SK-N-SH (cell line): ENCODE measurements around the gene TAGLN2. TPM values are rescaled to one million over a fixed set of nuclear protein-coding genes. Genes with fewer than 3 reads are reported as not detected.
A peak's percentile ranks its signal among the peaks of the same experiment; 100 is the strongest.

ENCODE experiments used
- CTCF ChIA-PET: fragments of 300-600, 350-600 bp; formaldehyde crosslinking; extraction: SDS; loops from one replicate; lab custom pipeline; 2021; lab: Yijun Ruan, JAX
- POLR2A ChIA-PET: fragments of 350-600 bp; sonication (Branson Sonifier 250); formaldehyde crosslinking; extraction: SDS; loops from one replicate; lab custom pipeline; 2020; ENCODE audit warnings: antibody characterized with exemption, inconsistent platforms; lab: Yijun Ruan, JAX
- DNase-seq: peaks from one replicate; pipeline ENCODE4 v3.0.0; 2012
- H2AFZ ChIP-seq: fragments of 200-600 bp; sonication (generic); 2 replicates; pipeline ENCODE4 v1.8.1; 2016; ENCODE audit warnings: antibody characterized with exemption, mild to moderate bottlenecking, low read depth
- H3F3A ChIP-seq: fragments of 200-600 bp; sonication (generic); replicated peaks from 2 replicates; pipeline ENCODE3; 2016; ENCODE audit warnings: antibody characterized with exemption, mild to moderate bottlenecking; ENCODE audit not compliant: insufficient read depth
- H3K27ac ChIP-seq, 2 experiments: fragments of 200-500 bp in 1 of 2; fragments of 200-600 bp in 1 of 2; sonication (Bioruptor generic) in 1 of 2; sonication (generic), shearing (Covaris generic) in 1 of 2; 2 replicates each; pipeline versions ENCODE4 v1.5.1 to v1.6.1; 2014 to 2016; ENCODE audit warnings: low read depth in 2 of 2, inconsistent platforms in 1 of 2, low read length in 1 of 2, mild to moderate bottlenecking in 1 of 2, mixed read lengths in 1 of 2
- H3K27me3 ChIP-seq: fragments of 200-600 bp; sonication (generic), shearing (Covaris generic); 2 replicates; pipeline ENCODE4 v1.6.1; 2016; ENCODE audit warnings: mixed run types; ENCODE audit not compliant: insufficient read depth
- H3K36me3 ChIP-seq, 2 experiments: fragments of 200-500 bp in 1 of 2; fragments of 200-600 bp in 1 of 2; sonication (Bioruptor generic) in 1 of 2; sonication (generic) in 1 of 2; replicated peaks in 1 of 2; 2 replicates each; pipeline versions ENCODE3 to v1.5.1; 2014 to 2016; ENCODE audit warnings: low read length in 1 of 2, mild to moderate bottlenecking in 1 of 2; ENCODE audit not compliant: insufficient read depth in 2 of 2, control insufficient read depth in 1 of 2
- H3K4me1 ChIP-seq, 2 experiments: fragments of 200-500 bp in 1 of 2; fragments of 200-600 bp in 1 of 2; sonication (Bioruptor generic) in 1 of 2; sonication (generic), shearing (Covaris generic) in 1 of 2; 2 replicates each; pipeline versions ENCODE4 v1.5.1 to v1.6.1; 2014 to 2016; ENCODE audit warnings: low read depth in 1 of 2, low read length in 1 of 2, mixed run types in 1 of 2; ENCODE audit not compliant: insufficient read depth in 2 of 2, control insufficient read depth in 1 of 2
- H3K4me2 ChIP-seq: fragments of 200-600 bp; sonication (generic), shearing (Covaris generic); 2 replicates; pipeline ENCODE4 v1.6.1; 2017; ENCODE audit warnings: mixed run types
- H3K4me3 ChIP-seq, 2 experiments: fragments of 200-500 bp in 1 of 2; fragments of 200-600 bp in 1 of 2; sonication (Bioruptor generic) in 1 of 2; sonication (generic), shearing (Covaris generic) in 1 of 2; 2 replicates each; pipeline versions ENCODE4 v1.5.1 to v1.8.1; 2014 to 2016; ENCODE audit warnings: low read depth in 2 of 2, inconsistent platforms in 1 of 2, low read length in 1 of 2, mild to moderate bottlenecking in 1 of 2, mixed read lengths in 1 of 2, moderate library complexity in 1 of 2
- H3K79me2 ChIP-seq: fragments of 200-600 bp; sonication (generic); 2 replicates; pipeline ENCODE4 v1.8.1; 2017; ENCODE audit warnings: mild to moderate bottlenecking; ENCODE audit not compliant: insufficient read depth
- H3K9ac ChIP-seq: fragments of 200-600 bp; sonication (generic); 2 replicates; pipeline ENCODE4 v1.6.1; 2017; ENCODE audit warnings: mixed run types
- H3K9me2 ChIP-seq: fragments of 200-600 bp; sonication (generic); 2 replicates; pipeline ENCODE4 v1.6.1; 2017; ENCODE audit warnings: mixed run types
- H3K9me3 ChIP-seq: fragments of 200-600 bp; sonication (generic); 2 replicates; pipeline ENCODE4 v1.6.1; 2017; ENCODE audit warnings: mixed run types, mild to moderate bottlenecking, moderate library complexity
- H4K20me1 ChIP-seq: fragments of 200-600 bp; sonication (generic); 2 replicates; pipeline ENCODE4 v1.6.1; 2017; ENCODE audit warnings: mild to moderate bottlenecking, mixed run types; ENCODE audit not compliant: insufficient read depth
- EP300 ChIP-seq, 2 experiments: IDR thresholded peaks; 2 replicates each; pipeline versions ENCODE4 v1.4.0 to v1.6.1; 2012; ENCODE audit warnings: borderline replicate concordance in 1 of 2, low read depth in 1 of 2, low read length in 1 of 2
- EZH2phosphoT487 ChIP-seq: fragments of 200-600 bp; sonication (generic); IDR thresholded peaks from 2 replicates; pipeline ENCODE4 v1.6.1; 2017; ENCODE audit warnings: low read depth, mixed run types, mild to moderate bottlenecking, antibody characterized with exemption, moderate library complexity, borderline replicate concordance
- FOSL2 ChIP-seq: IDR thresholded peaks from 2 replicates; pipeline ENCODE4 v1.4.0; 2012; ENCODE audit warnings: low read depth, mild to moderate bottlenecking, moderate library complexity, borderline replicate concordance
- FOXJ3 ChIP-seq: sonication (generic); formaldehyde crosslinking; IDR thresholded peaks from 2 replicates; pipeline ENCODE4 v1.5.1; 2020; ENCODE audit warnings: mild to moderate bottlenecking, missing genetic modification reagents
- FOXM1 ChIP-seq: IDR thresholded peaks from 2 replicates; pipeline ENCODE4 v1.4.0; 2012; ENCODE audit warnings: low read depth, mild to moderate bottlenecking
- GABPA ChIP-seq: IDR thresholded peaks from 2 replicates; pipeline ENCODE4 v1.4.0; 2012; ENCODE audit warnings: low read depth, mild to moderate bottlenecking
- JUND ChIP-seq: IDR thresholded peaks from 2 replicates; pipeline ENCODE4 v1.4.0; 2012
- MEF2A ChIP-seq: IDR thresholded peaks from 2 replicates; pipeline ENCODE4 v1.4.0; 2012; ENCODE audit warnings: low read depth, borderline replicate concordance
- NFIC ChIP-seq: IDR thresholded peaks from 2 replicates; pipeline ENCODE4 v1.4.0; 2012; ENCODE audit warnings: borderline replicate concordance
- POLR2AphosphoS5 ChIP-seq: IDR thresholded peaks from 2 replicates; pipeline ENCODE4 v1.6.1; 2012; ENCODE audit warnings: low read depth, low read length
- RFX5 ChIP-seq: IDR thresholded peaks from 2 replicates; pipeline ENCODE4 v1.6.1; 2012; ENCODE audit warnings: mild to moderate bottlenecking, improper control_type of control experiment, low read length
- RXRA ChIP-seq: IDR thresholded peaks from 2 replicates; pipeline ENCODE4 v1.4.0; 2012; ENCODE audit warnings: low read depth, mild to moderate bottlenecking, borderline replicate concordance
- SIN3A ChIP-seq: IDR thresholded peaks from 2 replicates; pipeline ENCODE4 v1.6.1; 2012; ENCODE audit warnings: low read depth, mild to moderate bottlenecking, low read length, moderate library complexity, borderline replicate concordance
- TAF1 ChIP-seq: IDR thresholded peaks from 2 replicates; pipeline ENCODE4 v1.6.1; 2012; ENCODE audit warnings: low read depth, mild to moderate bottlenecking, low read length, moderate library complexity, borderline replicate concordance
- TCF12 ChIP-seq: IDR thresholded peaks from 2 replicates; pipeline ENCODE4 v1.4.0; 2012
- TEAD4 ChIP-seq: IDR thresholded peaks from 2 replicates; pipeline ENCODE4 v1.4.0; 2012; ENCODE audit warnings: mild to moderate bottlenecking, borderline replicate concordance; ENCODE audit not compliant: insufficient read depth
- WGBS: methylation state at CpG from one replicate; pipeline ENCODE4 v1.1.6; 2017; ENCODE audit warnings: low lambda C conversion rate; 5-methylcytosine and 5-hydroxymethylcytosine counted together
- polyA plus RNA-seq, 3 experiments: library from polyadenylated mRNA; depleted of rRNA; stranded (reverse); fragments of >200 nt; gene quantifications; 2 replicates each; pipeline ENCODE4 v1.2.3, GENCODE V29; 2012
- TF ChIP-seq, protein P1 (sequence below): fragments of 200-600 bp; sonication (generic); IDR thresholded peaks from 2 replicates; pipeline ENCODE4 v1.6.1; 2017; ENCODE audit warnings: antibody characterized with exemption, mild to moderate bottlenecking, moderate library complexity
- TF ChIP-seq, protein P2 (sequence below): IDR thresholded peaks from 2 replicates; pipeline ENCODE4 v1.6.1; 2012; ENCODE audit warnings: mild to moderate bottlenecking, low read depth, low read length, moderate library complexity
- TF ChIP-seq, protein P3 (sequence below): IDR thresholded peaks from 2 replicates; pipeline ENCODE4; 2012

TAGLN2 gene
- polyA plus RNA-seq, 1 of the 3 experiments (the other 2 are of a cell fraction), result 646 TPM

DNA sequence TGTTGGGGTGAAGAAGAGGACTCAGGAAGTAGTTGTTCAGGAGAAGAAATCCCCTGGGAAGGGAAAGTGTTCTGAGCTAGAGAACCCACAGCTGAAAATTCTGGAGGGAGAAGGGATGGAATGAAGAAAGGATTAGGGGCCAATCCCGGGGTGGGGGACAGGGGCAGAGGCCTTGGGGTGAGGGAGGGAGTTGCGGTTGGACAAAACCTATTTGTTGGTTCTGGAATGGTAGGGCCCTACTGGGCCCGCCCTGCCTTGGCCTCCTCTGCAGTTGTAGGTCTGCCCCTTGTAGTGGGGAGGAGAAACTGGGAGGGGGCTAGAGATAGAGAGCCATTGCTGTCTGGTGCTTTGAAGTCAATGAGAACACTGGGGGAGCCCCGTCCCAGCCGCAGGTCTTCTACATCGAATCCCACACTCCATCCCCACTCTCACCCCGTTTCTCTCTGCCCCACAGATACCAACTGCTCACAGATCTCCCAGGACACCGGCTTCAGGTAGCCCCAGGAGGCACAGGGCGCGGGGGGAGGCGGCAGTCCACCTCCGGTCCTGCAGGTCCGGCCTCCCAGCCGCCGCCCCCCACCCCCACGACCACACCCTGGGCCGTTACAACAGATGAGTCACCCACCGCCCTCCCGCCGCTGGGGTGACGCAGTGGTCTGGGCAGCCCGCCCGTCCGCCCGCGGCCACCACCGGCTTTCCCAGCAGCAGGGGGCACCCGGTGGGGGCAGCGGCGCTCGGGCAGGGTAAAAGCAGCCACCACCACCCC lies 1.1 kb downstream of the TAGLN2 start:
- H3K4me2 ChIP-seq, result peak overlapping the region; percentile 93
- no peak overlapping the region for H2AFZ ChIP-seq
- H3K36me3 ChIP-seq, result peaks cover 15 to 17% of the 10 kb centered on the region in 2 experiments
- no peaks in the 10 kb centered on the region for H3K9me2 ChIP-seq
- ChIA-PET POLR2A (interaction anchor here (0.6 to 1.1 kb wide), 2 partner anchors 9 to 22 kb away, joined by 3 read pairs; partner anchors contain the start of gene IGSF9), CTCF (interaction anchor here (0.7 to 22.3 kb wide), 9 partner anchors 10 to 415 kb away, joined by 3 to 460 read pairs (median 5); partner anchors contain the start of gene IGSF9)
- H3K79me2 ChIP-seq, result peaks cover 71% of the 10 kb centered on the region
- peaks cover 23 to 35% of the 10 kb centered on the region in 2 experiments; a peak in 3 of 4 replicates for H3K4me1 ChIP-seq
- peak; percentile 91 for DNase-seq
- peak; percentile 89 for TF ChIP-seq NFIC
- TF ChIP-seq FOXM1, result peak; percentile 87
- TF ChIP-seq, protein P1, sequence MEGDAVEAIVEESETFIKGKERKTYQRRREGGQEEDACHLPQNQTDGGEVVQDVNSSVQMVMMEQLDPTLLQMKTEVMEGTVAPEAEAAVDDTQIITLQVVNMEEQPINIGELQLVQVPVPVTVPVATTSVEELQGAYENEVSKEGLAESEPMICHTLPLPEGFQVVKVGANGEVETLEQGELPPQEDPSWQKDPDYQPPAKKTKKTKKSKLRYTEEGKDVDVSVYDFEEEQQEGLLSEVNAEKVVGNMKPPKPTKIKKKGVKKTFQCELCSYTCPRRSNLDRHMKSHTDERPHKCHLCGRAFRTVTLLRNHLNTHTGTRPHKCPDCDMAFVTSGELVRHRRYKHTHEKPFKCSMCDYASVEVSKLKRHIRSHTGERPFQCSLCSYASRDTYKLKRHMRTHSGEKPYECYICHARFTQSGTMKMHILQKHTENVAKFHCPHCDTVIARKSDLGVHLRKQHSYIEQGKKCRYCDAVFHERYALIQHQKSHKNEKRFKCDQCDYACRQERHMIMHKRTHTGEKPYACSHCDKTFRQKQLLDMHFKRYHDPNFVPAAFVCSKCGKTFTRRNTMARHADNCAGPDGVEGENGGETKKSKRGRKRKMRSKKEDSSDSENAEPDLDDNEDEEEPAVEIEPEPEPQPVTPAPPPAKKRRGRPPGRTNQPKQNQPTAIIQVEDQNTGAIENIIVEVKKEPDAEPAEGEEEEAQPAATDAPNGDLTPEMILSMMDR, result peak; percentile 29; the same call in 1 of the 2 replicates
- peak; percentile 82 for TF ChIP-seq RXRA
- TF ChIP-seq, protein P2, sequence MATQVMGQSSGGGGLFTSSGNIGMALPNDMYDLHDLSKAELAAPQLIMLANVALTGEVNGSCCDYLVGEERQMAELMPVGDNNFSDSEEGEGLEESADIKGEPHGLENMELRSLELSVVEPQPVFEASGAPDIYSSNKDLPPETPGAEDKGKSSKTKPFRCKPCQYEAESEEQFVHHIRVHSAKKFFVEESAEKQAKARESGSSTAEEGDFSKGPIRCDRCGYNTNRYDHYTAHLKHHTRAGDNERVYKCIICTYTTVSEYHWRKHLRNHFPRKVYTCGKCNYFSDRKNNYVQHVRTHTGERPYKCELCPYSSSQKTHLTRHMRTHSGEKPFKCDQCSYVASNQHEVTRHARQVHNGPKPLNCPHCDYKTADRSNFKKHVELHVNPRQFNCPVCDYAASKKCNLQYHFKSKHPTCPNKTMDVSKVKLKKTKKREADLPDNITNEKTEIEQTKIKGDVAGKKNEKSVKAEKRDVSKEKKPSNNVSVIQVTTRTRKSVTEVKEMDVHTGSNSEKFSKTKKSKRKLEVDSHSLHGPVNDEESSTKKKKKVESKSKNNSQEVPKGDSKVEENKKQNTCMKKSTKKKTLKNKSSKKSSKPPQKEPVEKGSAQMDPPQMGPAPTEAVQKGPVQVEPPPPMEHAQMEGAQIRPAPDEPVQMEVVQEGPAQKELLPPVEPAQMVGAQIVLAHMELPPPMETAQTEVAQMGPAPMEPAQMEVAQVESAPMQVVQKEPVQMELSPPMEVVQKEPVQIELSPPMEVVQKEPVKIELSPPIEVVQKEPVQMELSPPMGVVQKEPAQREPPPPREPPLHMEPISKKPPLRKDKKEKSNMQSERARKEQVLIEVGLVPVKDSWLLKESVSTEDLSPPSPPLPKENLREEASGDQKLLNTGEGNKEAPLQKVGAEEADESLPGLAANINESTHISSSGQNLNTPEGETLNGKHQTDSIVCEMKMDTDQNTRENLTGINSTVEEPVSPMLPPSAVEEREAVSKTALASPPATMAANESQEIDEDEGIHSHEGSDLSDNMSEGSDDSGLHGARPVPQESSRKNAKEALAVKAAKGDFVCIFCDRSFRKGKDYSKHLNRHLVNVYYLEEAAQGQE, result peak; percentile 41; the same call in 1 of the 2 replicates
- peak; percentile 46; the same call in 1 of the 2 replicates for TF ChIP-seq MEF2A
- no peak for TF ChIP-seq POLR2AphosphoS5
- TF ChIP-seq, protein P3, sequence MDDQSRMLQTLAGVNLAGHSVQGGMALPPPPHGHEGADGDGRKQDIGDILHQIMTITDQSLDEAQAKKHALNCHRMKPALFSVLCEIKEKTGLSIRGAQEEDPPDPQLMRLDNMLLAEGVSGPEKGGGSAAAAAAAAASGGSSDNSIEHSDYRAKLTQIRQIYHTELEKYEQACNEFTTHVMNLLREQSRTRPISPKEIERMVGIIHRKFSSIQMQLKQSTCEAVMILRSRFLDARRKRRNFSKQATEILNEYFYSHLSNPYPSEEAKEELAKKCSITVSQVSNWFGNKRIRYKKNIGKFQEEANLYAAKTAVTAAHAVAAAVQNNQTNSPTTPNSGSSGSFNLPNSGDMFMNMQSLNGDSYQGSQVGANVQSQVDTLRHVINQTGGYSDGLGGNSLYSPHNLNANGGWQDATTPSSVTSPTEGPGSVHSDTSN, result 0 out of 2 replicates have a peak, but pooled peaks have one; percentile 49
- 0 out of 2 replicates have a peak, but pooled peaks have one; percentile 28 for TF ChIP-seq TAF1
- no peak for TF ChIP-seq GABPA
- TF ChIP-seq EZH2phosphoT487, result no peak
- peak; percentile 88 for TF ChIP-seq JUND
- peak; percentile 72; the same call in 1 of the 2 replicates for TF ChIP-seq SIN3A
- 0 out of 2 replicates have a peak, but pooled peaks have one; percentile 38 for TF ChIP-seq TEAD4
- peak in 1 of 2 experiments; percentile 88; a peak in 2 of 4 replicates for TF ChIP-seq EP300 (IDR thresholded peaks at IDR 0.05; ENCODE audit: borderline replicate concordance in 1 of 2, low read depth in 1 of 2, low read length in 1 of 2)
- TF ChIP-seq RFX5, result no peak
- TF ChIP-seq FOSL2, result peak; percentile 97
- TF ChIP-seq TCF12, result peak; percentile 69
- TF ChIP-seq FOXJ3, result no peak
- peaks cover 43% of the 10 kb centered on the region for H4K20me1 ChIP-seq
- peak overlapping the region; percentile 73 to 97; a peak in 3 of 4 replicates for H3K27ac ChIP-seq
- peaks cover 15% of the 10 kb centered on the region for H3F3A ChIP-seq
- peak overlapping the region; percentile 100 for H3K9ac ChIP-seq
- no peaks in the 10 kb centered on the region for H3K27me3 ChIP-seq
- WGBS, result 12% methylated on average over 10 of the region's 31 CpGs
- H3K4me3 ChIP-seq, result peak overlapping the region; percentile 91 to 97
- no peaks in the 10 kb centered on the region for H3K9me3 ChIP-seq
